Naive B cell (primary cell): ENCODE data around the gene PRKG1. TPM values are rescaled to one million over a fixed set of nuclear protein-coding genes. Genes with fewer than 3 reads are reported as not detected.

ENCODE experiments used
- ATAC-seq, 2 donors: fragments of 150-1000 bp; cut with Tn5 transposase; 2 replicates each; pipeline ENCODE4 v1.10.0; 2021; ENCODE audit warnings: low read depth in 2 of 2, mild to moderate bottlenecking in 2 of 2, moderate library complexity in 2 of 2
- DNase-seq: peaks from one replicate; pipeline ENCODE4 v3.0.0; 2022
- H3K27ac Mint-ChIP-seq, 6 donors: one replicate each; pipeline ENCODE4 v1.8.0; 2020 to 2022; ENCODE audit warnings: mild to moderate bottlenecking in 6 of 6, mixed read lengths in 6 of 6, moderate library complexity in 5 of 6, inconsistent platforms in 2 of 6
- H3K27me3 Mint-ChIP-seq, 3 donors: one replicate each; pipeline ENCODE4 v1.8.0; 2021 to 2022; ENCODE audit warnings: mixed read lengths in 3 of 3, mild to moderate bottlenecking in 1 of 3
- H3K36me3 Mint-ChIP-seq, 2 donors: one replicate each; pipeline ENCODE4 v1.8.0; 2020 to 2022; ENCODE audit warnings: mixed read lengths in 2 of 2, inconsistent platforms in 1 of 2, mild to moderate bottlenecking in 1 of 2
- H3K4me1 Mint-ChIP-seq, 3 donors: one replicate each; pipeline ENCODE4 v1.8.0; 2020 to 2022; ENCODE audit warnings: mixed read lengths in 3 of 3, inconsistent platforms in 1 of 3, mild to moderate bottlenecking in 1 of 3, moderate library complexity in 1 of 3
- H3K4me3 Mint-ChIP-seq, 8 donors: one replicate each; pipeline ENCODE4 v1.8.0; 2020 to 2022; ENCODE audit warnings: mild to moderate bottlenecking in 8 of 8, mixed read lengths in 8 of 8, moderate library complexity in 8 of 8, inconsistent platforms in 2 of 8
- H3K9me3 Mint-ChIP-seq, 7 donors: one replicate each; pipeline ENCODE4 v1.8.0; 2020 to 2022; ENCODE audit warnings: mixed read lengths in 7 of 7, mild to moderate bottlenecking in 5 of 7, inconsistent platforms in 2 of 7, moderate library complexity in 1 of 7
- polyA plus RNA-seq, 6 donors: library from polyadenylated mRNA; unstranded; fragments of 300-500 nt; fragmentation: Illumina TruSeq; gene quantifications; one replicate each; pipeline ENCODE4 v1.2.3, GENCODE V29; 2021; ENCODE audit warnings: low read depth in 6 of 6

Gene PRKG1
- polyA plus RNA-seq, 6 donors from 2014 or later = 0.21 TPM; not detected in 5

DNA sequence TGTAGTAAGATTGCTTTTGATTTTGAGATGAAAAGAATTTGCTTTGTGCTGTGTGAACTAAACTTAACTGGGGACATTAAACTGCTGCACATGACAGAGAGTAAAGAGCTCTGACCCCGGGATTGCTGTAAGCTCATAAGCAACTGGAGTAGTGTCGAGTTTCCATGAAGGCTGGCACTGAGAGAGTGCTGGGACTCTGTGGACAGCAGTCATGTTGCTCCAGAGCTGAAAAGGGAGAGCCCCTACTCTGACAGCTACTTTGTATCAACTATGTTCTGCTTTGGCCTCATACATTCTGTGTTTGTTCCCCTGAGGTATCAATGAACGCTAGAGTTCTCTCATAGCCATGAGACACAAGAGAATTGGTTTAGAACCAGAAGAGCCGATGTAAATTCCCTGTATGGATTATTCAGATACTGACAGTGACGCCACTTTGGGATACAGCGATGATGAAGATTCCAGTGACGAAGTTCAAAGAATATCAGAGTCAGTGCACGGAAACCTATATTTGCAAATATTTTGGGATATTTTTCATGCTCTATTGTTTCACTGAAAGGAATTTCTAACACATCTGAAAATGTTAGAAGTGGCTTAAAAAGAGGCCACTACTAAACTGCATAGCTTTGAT is 1053.9 kb downstream of the PRKG1 start:
- no peak for ATAC-seq
- Mint-ChIP-seq H3K4me1 (no peaks in the 10 kb centered on the region), H3K27me3 (peaks cover 0 to 11% (median 0%) of the 10 kb centered on the region in 3 donors), H3K4me3 (no peak overlapping the region), H3K36me3 (no peaks in the 10 kb centered on the region), H3K27ac (no peak overlapping the region), H3K9me3 (peaks cover 0 to 3% (median 0%) of the 10 kb centered on the region in 7 donors)
- DNase-seq = no peak

DNA sequence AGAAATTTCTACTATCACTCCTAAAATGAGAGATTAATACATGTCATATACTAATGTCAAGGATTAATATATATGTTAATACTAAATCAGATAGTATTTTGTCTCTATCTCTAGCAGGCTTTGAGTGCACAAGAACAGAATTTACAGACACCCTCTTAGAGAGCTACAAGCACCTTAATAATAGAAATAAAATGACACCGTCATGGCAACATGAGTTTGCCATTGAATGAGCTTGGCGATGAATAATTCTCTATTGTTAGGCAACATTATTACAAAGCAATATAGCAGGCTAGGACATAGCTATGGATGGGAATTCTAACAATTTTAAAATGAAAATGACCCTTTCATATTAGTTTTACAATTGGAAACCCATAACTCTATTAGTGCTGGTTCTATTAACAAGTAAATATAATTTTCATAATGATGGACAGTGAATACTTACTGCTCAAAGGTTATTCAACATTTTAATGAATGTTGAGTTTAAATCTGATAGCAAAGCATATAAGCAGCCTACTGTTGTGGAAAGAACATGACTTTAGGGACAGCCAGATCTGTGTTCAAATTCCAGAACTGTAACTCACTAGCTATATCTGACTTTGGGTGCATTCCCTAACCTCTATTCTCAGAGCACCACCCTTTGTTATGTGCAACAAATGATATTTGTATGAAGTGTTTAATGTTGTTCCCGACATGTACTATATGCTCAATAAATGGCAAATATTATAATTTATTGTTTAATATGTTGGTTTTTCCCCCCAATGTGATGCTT is 1055.3 kb downstream of the PRKG1 start:
- ATAC-seq = no peak
- Mint-ChIP-seq H3K4me1 (no peaks in the 10 kb centered on the region), H3K27ac (no peak overlapping the region), H3K27me3 (peaks cover 0 to 11% (median 0%) of the 10 kb centered on the region in 3 donors), H3K36me3 (no peaks in the 10 kb centered on the region), H3K4me3 (no peak overlapping the region), H3K9me3 (peaks cover 0 to 3% (median 0%) of the 10 kb centered on the region in 7 donors)
- DNase-seq = no peak

DNA sequence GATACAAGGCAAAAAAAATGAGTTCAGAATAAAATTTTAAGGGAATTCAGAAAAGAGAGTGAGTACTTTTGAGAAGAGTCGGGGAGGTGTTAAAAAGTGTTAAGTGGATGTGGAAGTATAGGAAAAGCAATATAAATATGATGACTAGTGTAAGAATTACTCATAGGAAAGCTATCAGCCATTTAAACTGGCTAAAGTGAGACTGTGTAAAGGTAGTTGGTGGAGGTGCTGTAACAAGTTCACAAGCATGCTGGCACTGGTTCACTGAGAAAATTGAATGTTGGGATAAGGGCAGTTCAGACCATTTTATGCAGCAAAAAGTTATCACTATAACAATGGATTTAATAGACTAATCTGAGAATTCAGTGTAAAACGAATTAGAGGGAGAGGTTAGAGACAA is 1060.8 kb downstream of the PRKG1 start:
- no peak overlapping the region for H3K4me3 Mint-ChIP-seq
- H3K27ac Mint-ChIP-seq = no peak overlapping the region
- H3K4me1 Mint-ChIP-seq = no peaks in the 10 kb centered on the region
- ATAC-seq (no peak), DNase-seq (no peak)
- H3K36me3 Mint-ChIP-seq = no peaks in the 10 kb centered on the region
- H3K27me3 Mint-ChIP-seq = no peaks in the 10 kb centered on the region
- H3K9me3 Mint-ChIP-seq = no peaks in the 10 kb centered on the region

DNA sequence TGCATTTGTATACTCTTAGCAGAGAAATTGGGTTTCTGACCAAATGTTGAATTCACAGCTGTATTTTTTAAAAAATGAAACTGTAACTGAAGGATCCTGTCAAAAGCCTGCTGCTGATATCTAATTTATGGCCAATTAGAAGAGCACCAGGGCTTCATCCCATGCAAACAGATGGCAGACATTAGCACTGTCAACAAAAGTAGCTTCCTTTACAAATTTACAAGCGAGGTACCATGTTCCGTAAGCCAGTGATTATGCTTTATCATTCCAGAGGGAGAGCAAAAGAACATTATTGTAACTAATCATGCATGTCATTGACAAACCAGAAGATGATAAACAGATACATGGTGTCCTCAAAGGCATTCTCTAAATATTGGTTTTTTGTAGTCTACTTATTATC is 1062.6 kb downstream of the PRKG1 start:
- no peak for ATAC-seq
- Mint-ChIP-seq H3K27ac (no peak overlapping the region), H3K36me3 (no peaks in the 10 kb centered on the region), H3K9me3 (peaks cover 0 to 3% (median 0%) of the 10 kb centered on the region in 7 donors), H3K27me3 (no peaks in the 10 kb centered on the region), H3K4me1 (no peaks in the 10 kb centered on the region), H3K4me3 (no peak overlapping the region)
- no peak for DNase-seq

DNA sequence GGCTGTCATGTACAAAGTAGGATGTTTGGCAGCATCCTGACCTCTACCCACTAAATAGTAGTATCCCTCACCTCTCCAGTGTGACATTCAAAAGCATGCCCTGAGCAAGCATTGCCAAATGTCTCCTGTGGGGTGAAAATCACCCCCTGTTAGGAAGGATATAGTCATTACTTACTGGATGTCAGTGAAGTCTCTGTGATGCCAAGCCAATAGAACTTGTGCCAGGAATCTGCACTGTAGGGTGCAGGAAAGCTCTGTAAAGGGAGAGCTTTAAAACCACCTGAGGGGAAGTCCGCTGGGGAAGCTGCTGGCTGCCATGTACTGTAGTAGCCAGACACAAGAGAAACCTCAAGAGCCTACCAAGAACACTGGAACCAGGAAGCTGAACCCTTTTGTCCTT is 1069.1 kb downstream of the PRKG1 start:
- Mint-ChIP-seq H3K27ac (no peak overlapping the region), H3K27me3 (peaks cover 0 to 4% (median 4%) of the 10 kb centered on the region in 3 donors), H3K4me1 (no peaks in the 10 kb centered on the region), H3K4me3 (no peak overlapping the region), H3K9me3 (peaks cover 0 to 3% (median 0%) of the 10 kb centered on the region in 7 donors), H3K36me3 (no peaks in the 10 kb centered on the region)
- no peak for DNase-seq
- no peak for ATAC-seq

DNA sequence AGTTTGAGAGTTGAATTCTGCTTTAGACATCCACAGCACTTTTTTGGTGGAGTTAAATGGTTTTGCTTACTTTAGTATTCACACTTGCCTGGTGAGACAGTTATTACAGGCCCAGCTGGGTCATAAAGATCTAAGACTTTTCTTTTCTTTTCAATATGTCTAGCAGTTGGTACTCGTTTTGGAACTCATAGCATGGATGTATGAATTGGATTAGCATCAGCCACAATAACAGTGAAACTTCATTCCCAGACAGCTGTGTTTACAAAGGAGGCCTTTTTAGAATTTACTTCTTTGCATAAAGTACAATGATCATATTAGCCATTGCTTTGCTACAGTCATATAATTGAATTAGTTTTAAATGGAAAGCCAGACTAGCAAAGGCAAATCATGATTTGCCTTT is 1071.3 kb downstream of the PRKG1 start:
- ATAC-seq (no peak), DNase-seq (no peak)
- Mint-ChIP-seq H3K4me1 (no peaks in the 10 kb centered on the region), H3K27ac (no peak overlapping the region), H3K36me3 (no peaks in the 10 kb centered on the region), H3K4me3 (no peak overlapping the region), H3K9me3 (no peaks in the 10 kb centered on the region), H3K27me3 (peaks cover 0 to 4% (median 4%) of the 10 kb centered on the region in 3 donors)

DNA sequence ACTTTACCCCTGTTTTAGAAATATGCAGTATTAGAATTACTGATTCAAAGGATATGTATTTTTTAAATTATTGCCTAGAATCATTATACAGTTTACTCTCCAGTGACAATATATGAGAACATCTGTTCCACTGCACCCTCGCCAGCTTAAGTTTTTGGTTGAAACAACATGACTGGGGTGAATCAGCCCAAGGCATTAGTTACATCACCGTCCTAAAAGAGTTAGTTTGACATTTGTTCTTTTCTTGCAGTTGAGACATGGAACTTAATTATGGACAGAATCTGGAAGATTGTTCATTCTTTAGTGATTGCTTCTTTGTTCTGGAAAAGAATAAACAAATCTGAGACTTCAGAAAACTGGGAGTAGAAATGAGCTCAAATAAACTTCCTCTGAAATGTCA is 1072.5 kb downstream of the PRKG1 start:
- Mint-ChIP-seq H3K4me1 (no peaks in the 10 kb centered on the region), H3K36me3 (no peaks in the 10 kb centered on the region), H3K27ac (no peak overlapping the region), H3K27me3 (peaks cover 0 to 4% (median 4%) of the 10 kb centered on the region in 3 donors), H3K4me3 (no peak overlapping the region), H3K9me3 (no peaks in the 10 kb centered on the region)
- ATAC-seq (no peak), DNase-seq (no peak)

DNA sequence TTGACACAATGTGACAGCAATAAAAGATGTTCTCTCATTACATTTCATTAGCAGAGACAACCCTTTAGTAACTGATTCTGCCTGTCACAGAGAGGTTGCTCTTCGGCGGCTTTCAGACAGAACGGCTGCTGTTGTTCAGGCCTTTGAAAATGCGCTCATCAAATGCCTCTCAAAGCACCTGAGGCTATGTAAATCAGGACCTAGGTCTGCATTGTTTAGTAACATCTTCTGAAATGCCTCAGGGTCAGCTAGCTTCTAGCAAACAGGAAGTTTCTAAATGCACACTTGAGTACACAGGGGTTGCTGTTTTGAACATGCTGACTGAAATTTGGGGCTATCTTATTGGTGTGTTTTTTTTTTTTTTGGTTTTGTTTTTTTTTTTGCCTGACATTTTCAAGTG is 1096.5 kb downstream of the PRKG1 start:
- no peak overlapping the region for H3K27ac Mint-ChIP-seq

DNA sequence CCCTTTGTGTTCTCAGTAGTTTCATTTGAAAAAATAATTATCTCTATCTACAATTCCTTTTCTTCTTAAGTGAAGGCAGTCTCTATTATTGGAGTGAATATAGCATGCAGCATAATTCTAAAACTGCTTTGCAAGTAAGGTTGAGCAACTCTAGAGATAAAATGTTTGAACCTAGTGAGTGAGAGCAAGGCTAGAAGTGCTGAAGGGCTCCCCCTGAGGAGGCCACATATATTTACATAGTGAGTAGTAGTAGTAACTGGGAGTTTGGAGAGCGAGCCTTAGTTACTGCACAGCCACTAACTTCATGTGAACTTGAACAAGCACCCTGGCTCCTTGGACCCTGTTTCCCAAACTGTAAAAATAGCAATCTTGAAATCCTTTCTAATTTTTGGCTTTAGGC is 1098.3 kb downstream of the PRKG1 start:
- H3K36me3 Mint-ChIP-seq = no peaks in the 10 kb centered on the region
- no peaks in the 10 kb centered on the region for H3K4me1 Mint-ChIP-seq
- H3K4me3 Mint-ChIP-seq = no peak overlapping the region
- no peak overlapping the region for H3K27ac Mint-ChIP-seq
- DNase-seq (no peak), ATAC-seq (no peak)
- H3K27me3 Mint-ChIP-seq = no peaks in the 10 kb centered on the region
- peaks cover 0 to 11% (median 7%) of the 10 kb centered on the region in 7 donors for H3K9me3 Mint-ChIP-seq

More for the DNA sequence above, 1096.5 kb downstream of the PRKG1 start:
- Mint-ChIP-seq H3K36me3 (no peaks in the 10 kb centered on the region), H3K9me3 (peaks cover 0 to 10% (median 7%) of the 10 kb centered on the region in 7 donors), H3K4me3 (no peak overlapping the region), H3K4me1 (no peaks in the 10 kb centered on the region), H3K27me3 (no peaks in the 10 kb centered on the region)
- DNase-seq (no peak), ATAC-seq (no peak)

DNA sequence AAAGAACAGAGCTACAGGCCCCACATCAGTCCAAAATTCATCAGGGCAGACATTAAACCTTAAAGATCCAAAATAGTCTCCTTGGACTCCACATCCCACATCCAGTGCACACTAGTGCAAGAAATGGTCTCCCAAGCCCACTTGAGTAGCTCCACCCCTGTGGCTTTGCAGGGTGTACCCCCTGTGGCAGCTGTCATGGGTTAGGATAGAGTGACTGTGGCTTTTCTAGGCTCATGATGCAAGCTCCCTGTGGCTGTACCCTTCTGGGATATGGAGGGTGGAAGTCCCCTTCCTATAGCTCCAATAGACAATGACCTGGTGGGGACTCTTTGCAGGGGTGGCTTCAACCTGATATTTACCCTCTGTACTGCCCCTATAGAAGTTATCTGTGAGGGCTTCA is 1111.0 kb downstream of the PRKG1 start:
- Mint-ChIP-seq H3K27ac (no peak overlapping the region), H3K9me3 (peaks cover 0 to 9% (median 2%) of the 10 kb centered on the region in 7 donors), H3K27me3 (peaks cover 0 to 7% (median 0%) of the 10 kb centered on the region in 3 donors), H3K4me1 (no peaks in the 10 kb centered on the region), H3K4me3 (no peak overlapping the region), H3K36me3 (no peaks in the 10 kb centered on the region)
- no peak for ATAC-seq
- DNase-seq = no peak

DNA sequence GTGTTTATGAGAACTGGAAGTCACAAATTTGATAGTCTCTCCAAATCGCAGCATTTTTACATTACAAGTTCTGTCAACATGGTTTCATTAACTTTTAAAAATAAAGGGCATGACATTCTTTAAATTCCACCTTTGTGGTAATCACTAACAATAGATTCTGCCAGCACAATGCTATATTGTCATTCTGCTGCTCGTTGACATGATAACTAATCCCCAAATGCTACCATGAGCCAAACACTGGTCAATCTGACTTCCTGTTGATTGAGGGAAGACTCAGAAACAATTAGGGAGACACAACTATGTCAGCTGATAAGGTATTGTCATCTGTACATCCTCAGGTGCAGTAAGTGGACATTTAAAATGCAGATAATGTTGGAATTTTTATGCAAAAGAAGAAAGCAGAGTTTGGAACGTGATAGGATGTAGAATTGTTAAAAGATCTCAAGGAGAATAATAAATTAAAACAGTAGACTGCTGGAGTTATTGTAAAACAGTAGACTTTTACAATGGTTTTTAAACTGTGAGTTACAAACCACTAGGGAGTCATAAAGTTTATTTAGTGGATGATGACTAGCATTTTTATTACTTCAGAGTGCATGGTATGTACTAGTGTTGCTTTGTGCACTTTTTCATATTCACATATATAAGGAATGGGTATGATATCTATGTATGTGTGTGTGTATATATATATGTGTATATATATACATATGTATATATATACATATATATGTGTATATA is 1113.4 kb downstream of the PRKG1 start:
- no peaks in the 10 kb centered on the region for H3K4me1 Mint-ChIP-seq
- no peaks in the 10 kb centered on the region for H3K27me3 Mint-ChIP-seq
- H3K4me3 Mint-ChIP-seq = no peak overlapping the region
- DNase-seq (no peak), ATAC-seq (no peak)
- no peak overlapping the region for H3K27ac Mint-ChIP-seq
- H3K9me3 Mint-ChIP-seq = peaks cover 0 to 4% (median 0%) of the 10 kb centered on the region in 7 donors
- no peaks in the 10 kb centered on the region for H3K36me3 Mint-ChIP-seq

DNA sequence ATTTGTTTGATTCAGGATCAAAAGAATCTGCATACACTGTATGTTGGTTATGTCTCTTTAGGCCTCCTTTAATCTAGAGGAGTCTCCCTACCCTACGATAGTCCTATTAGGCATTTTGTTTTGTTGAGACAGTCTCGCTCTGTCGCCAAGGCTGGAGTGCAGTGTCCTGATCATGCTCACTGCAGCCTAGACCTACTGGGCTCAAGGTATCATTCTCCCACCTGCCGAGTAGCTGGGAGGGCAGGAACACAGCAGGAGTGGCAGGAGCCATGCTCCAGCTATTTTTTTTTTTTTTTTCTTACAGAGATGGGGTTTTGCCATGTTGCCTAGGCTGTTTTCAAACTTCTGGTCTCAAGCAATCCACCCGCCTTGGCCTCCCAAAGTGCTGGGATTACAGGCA is 1116.8 kb downstream of the PRKG1 start:
- Mint-ChIP-seq H3K27ac (no peak overlapping the region), H3K4me3 (no peak overlapping the region), H3K9me3 (no peaks in the 10 kb centered on the region), H3K36me3 (no peaks in the 10 kb centered on the region), H3K4me1 (no peaks in the 10 kb centered on the region), H3K27me3 (no peaks in the 10 kb centered on the region)
- DNase-seq (no peak), ATAC-seq (no peak)

DNA sequence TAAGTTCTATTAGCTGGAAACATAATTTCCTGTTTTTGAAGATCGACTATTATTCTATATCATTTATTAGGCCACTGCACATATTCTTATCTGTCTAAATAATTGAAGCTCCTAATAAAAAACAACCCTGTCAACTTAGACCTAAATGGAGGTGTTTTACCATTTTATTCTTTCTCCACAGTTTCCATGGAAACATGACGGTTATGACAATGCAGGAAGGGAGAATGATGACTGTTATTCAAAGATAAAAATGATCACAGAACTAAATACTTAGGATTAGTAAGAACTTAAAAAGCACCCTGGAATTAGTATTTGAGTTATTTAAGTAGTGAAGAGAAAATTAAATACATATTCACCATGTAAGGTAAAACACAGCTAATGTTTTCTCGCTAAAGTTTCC is 1119.9 kb downstream of the PRKG1 start:
- H3K36me3 Mint-ChIP-seq = no peaks in the 10 kb centered on the region
- H3K4me3 Mint-ChIP-seq = no peak overlapping the region
- H3K9me3 Mint-ChIP-seq = no peaks in the 10 kb centered on the region
- no peak overlapping the region for H3K27ac Mint-ChIP-seq
- no peak for ATAC-seq
- no peaks in the 10 kb centered on the region for H3K27me3 Mint-ChIP-seq
- DNase-seq = no peak
- no peaks in the 10 kb centered on the region for H3K4me1 Mint-ChIP-seq

DNA sequence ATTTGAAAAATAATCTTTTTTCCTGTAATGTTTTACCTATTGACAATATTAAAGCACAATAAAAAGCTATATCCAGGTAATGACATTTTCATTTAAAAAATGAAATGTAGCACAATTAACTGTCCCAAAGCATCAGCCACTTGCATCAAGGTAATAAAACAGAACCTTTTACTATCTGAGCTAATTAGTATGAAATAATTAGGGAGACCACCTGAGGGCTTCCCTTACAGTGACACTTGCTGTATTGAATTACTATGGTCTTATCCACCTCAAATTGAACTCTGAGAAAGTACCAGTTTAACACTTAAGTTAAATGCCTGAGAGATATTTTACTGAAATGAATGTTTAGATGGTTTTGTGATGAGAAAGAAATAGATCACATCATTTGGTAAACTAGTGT is 1120.4 kb downstream of the PRKG1 start:
- DNase-seq (no peak), ATAC-seq (no peak)
- H3K4me3 Mint-ChIP-seq = no peak overlapping the region
- H3K27ac Mint-ChIP-seq = no peak overlapping the region
- no peaks in the 10 kb centered on the region for H3K27me3 Mint-ChIP-seq
- H3K4me1 Mint-ChIP-seq = no peaks in the 10 kb centered on the region
- no peaks in the 10 kb centered on the region for H3K9me3 Mint-ChIP-seq
- no peaks in the 10 kb centered on the region for H3K36me3 Mint-ChIP-seq
